Thoracic aorta (tissue), 2 donors: ENCODE results near the gene FJX1. TPM values are rescaled to one million over a fixed set of nuclear protein-coding genes. Genes with fewer than 3 reads are reported as not detected.

Experiments used
- ATAC-seq: fragments of 150-250 bp; one replicate; pipeline ENCODE4 v1.8.0; 2017; ENCODE audit warnings: low read depth; ENCODE audit not compliant: insufficient number of reproducible peaks, low FRiP score
- DNase-seq: peaks from one replicate; pipeline ENCODE4 v3.0.0-alpha.2; 2020; ENCODE audit warnings: low spot score
- H3K27ac ChIP-seq, 2 donors: fragments of 200-600 bp; sonication (generic); 1 replicate in 1 of 2; 2 replicates in 1 of 2; pipeline ENCODE4 v1.5.1; 2016; ENCODE audit warnings: mild to moderate bottlenecking in 2 of 2, moderate library complexity in 2 of 2
- H3K27me3 ChIP-seq: fragments of 200-600 bp; sonication (generic); replicated peaks from 2 replicates; pipeline ENCODE4 v1.6.0; 2016; ENCODE audit warnings: mild to moderate bottlenecking; ENCODE audit not compliant: insufficient read depth
- H3K36me3 ChIP-seq: fragments of 200-600 bp; sonication (generic); one replicate; pipeline ENCODE4 v1.5.1; 2016
- H3K4me1 ChIP-seq, 2 donors: fragments of 200-600 bp; sonication (generic); 1 replicate in 1 of 2; 2 replicates in 1 of 2; pipeline versions ENCODE4 v1.5.1 to v1.6.0; 2016; ENCODE audit warnings: low read depth in 2 of 2, mild to moderate bottlenecking in 1 of 2; ENCODE audit not compliant: control insufficient read depth in 1 of 2
- H3K4me3 ChIP-seq: fragments of 200-600 bp; sonication (generic); 2 replicates; pipeline ENCODE4 v1.5.1; 2016; ENCODE audit warnings: mild to moderate bottlenecking
- H3K9me3 ChIP-seq: fragments of 200-600 bp; sonication (generic); 2 replicates; pipeline ENCODE4 v1.5.1; 2016
- total RNA-seq, 2 donors: library from RNA; depleted of rRNA; stranded (reverse); fragments of >200 nt; gene quantifications; one replicate each; pipeline versions ENCODE4 v1.1.0 to v1.2.3, GENCODE V29; 2016
- TF ChIP-seq, protein P1 (sequence below): fragments of 200-600 bp; sonication (generic); IDR thresholded peaks from one replicate; pipeline ENCODE4 v1.5.1; 2019; ENCODE audit warnings: antibody characterized with exemption

FJX1 gene
- total RNA-seq, 2 donors from 2014 or later, result 5.4 to 19.2 TPM

DNA sequence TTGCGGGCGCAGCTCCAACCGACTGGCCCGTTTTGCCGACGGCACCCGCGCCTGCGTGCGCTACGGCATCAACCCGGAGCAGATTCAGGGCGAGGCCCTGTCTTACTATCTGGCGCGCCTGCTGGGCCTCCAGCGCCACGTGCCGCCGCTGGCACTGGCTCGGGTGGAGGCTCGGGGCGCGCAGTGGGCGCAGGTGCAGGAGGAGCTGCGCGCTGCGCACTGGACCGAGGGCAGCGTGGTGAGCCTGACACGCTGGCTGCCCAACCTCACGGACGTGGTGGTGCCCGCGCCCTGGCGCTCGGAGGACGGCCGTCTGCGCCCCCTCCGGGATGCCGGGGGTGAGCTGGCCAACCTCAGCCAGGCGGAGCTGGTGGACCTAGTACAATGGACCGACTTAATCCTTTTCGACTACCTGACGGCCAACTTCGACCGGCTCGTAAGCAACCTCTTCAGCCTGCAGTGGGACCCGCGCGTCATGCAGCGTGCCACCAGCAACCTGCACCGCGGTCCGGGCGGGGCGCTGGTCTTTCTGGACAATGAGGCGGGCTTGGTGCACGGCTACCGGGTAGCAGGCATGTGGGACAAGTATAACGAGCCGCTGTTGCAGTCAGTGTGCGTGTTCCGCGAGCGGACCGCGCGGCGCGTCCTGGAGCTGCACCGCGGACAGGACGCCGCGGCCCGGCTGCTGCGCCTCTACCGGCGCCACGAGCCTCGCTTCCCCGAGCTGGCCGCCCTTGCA is 1.0 kb downstream of the FJX1 start:
- no peak for DNase-seq
- peak overlapping the region; percentile 76 for H3K4me3 ChIP-seq
- TF ChIP-seq, protein P1, sequence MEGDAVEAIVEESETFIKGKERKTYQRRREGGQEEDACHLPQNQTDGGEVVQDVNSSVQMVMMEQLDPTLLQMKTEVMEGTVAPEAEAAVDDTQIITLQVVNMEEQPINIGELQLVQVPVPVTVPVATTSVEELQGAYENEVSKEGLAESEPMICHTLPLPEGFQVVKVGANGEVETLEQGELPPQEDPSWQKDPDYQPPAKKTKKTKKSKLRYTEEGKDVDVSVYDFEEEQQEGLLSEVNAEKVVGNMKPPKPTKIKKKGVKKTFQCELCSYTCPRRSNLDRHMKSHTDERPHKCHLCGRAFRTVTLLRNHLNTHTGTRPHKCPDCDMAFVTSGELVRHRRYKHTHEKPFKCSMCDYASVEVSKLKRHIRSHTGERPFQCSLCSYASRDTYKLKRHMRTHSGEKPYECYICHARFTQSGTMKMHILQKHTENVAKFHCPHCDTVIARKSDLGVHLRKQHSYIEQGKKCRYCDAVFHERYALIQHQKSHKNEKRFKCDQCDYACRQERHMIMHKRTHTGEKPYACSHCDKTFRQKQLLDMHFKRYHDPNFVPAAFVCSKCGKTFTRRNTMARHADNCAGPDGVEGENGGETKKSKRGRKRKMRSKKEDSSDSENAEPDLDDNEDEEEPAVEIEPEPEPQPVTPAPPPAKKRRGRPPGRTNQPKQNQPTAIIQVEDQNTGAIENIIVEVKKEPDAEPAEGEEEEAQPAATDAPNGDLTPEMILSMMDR, result no peak
- H3K36me3 ChIP-seq, result no peaks in the 10 kb centered on the region
- ATAC-seq, result no peak
- no peak overlapping the region for H3K27ac ChIP-seq
- no peaks in the 10 kb centered on the region for H3K9me3 ChIP-seq
- peaks cover 10 to 24% of the 10 kb centered on the region in 2 donors for H3K4me1 ChIP-seq
- H3K27me3 ChIP-seq, result no peaks in the 10 kb centered on the region

DNA sequence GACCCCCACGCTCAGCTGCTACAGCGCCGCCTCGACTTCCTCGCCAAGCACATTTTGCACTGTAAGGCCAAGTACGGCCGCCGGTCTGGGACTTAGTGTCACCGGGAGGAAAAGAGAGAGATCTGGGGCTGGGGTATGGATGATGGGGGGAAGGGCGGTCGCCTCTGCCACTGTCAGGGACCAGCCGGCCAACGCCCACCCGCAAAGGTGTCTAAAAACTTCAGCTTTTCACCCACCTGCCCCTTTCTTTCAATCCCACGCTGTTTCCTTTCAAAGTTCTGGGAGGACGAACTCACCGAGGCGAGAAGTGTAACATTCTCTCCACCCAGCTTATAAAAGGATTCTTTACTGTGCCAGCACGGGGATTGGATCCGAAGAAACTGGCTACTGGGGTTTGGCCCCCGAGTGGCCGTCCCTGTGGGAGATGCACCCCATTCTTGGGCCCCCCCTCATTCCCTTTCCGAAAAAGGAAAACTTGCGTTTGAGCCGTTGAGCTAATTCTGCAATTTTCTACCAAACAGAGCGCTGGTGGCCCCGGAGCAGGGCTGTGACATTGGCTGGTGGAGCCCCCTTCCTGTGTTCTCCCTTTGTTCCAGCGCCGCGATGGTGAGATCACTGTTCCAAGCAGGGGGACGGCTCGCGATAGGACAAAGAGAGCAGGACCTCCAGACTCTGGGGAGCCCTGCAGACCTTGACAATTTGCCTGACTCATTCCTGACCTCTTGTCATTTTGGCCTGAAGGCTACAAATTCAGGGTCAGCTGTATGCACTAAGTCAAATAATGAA is 1.8 kb downstream of the FJX1 start:
- no peaks in the 10 kb centered on the region for H3K9me3 ChIP-seq
- H3K27me3 ChIP-seq, result no peaks in the 10 kb centered on the region
- ATAC-seq, result no peak
- no peak for DNase-seq
- no peak overlapping the region for H3K27ac ChIP-seq
- H3K4me3 ChIP-seq, result peak overlapping the region; percentile 76
- H3K36me3 ChIP-seq, result no peaks in the 10 kb centered on the region
- TF ChIP-seq, protein P1, result no peak
- H3K4me1 ChIP-seq, result peaks cover 10 to 24% of the 10 kb centered on the region in 2 donors

DNA sequence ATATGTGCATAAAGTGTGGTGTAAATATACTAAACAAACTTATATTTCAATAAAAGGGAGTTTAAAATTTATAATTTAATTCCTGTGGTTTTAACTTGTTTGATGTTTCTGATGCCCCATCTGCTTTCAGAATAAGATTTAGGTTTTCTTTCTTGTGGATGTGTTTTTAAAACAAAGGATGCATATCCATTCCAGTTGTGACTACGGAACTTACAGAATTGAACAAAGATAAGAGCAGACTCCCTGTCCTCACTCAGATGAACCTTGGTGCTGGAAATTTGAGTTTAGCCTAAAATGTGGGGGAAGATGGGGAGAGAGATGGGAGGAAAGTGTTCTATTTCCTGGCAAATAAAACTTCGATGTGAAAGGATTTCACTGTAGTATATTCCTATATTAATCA is 2.5 kb downstream of the FJX1 start:
- H3K4me1 ChIP-seq, result peaks cover 10 to 24% of the 10 kb centered on the region in 2 donors
- no peaks in the 10 kb centered on the region for H3K27me3 ChIP-seq
- ATAC-seq (no peak), DNase-seq (no peak)
- H3K27ac ChIP-seq, result no peak overlapping the region
- TF ChIP-seq, protein P1, result no peak
- H3K36me3 ChIP-seq, result no peaks in the 10 kb centered on the region
- no peak overlapping the region for H3K4me3 ChIP-seq
- no peaks in the 10 kb centered on the region for H3K9me3 ChIP-seq

GRCh38 chr11:35621620-35622019 is 3.4 kb downstream of the FJX1 start:
- no peaks in the 10 kb centered on the region for H3K9me3 ChIP-seq
- peaks cover 10 to 24% of the 10 kb centered on the region in 2 donors for H3K4me1 ChIP-seq
- TF ChIP-seq, protein P1, result no peak
- no peaks in the 10 kb centered on the region for H3K36me3 ChIP-seq
- no peaks in the 10 kb centered on the region for H3K27me3 ChIP-seq
- ATAC-seq (no peak), DNase-seq (no peak)
- H3K27ac ChIP-seq, result no peak overlapping the region
- no peak overlapping the region for H3K4me3 ChIP-seq

- DNase-seq (no peak), ATAC-seq (no peak)
- Histone ChIP-seq H3K27ac (no peak overlapping the region), H3K4me3 (no peak overlapping the region), H3K4me1 (peaks cover 10 to 24% of the 10 kb centered on the region in 2 donors), H3K9me3 (no peaks in the 10 kb centered on the region), H3K36me3 (no peaks in the 10 kb centered on the region), H3K27me3 (no peaks in the 10 kb centered on the region)
- TF ChIP-seq, protein P1, result no peak
Observed at GRCh38 chr11:35622070-35622469, 3.8 kb downstream of the FJX1 start.
